HepG2 (cell line): Measurements from ENCODE around the gene ERMARD. TPM values are rescaled to one million over a fixed set of nuclear protein-coding genes. Genes with fewer than 3 reads are reported as not detected.
A peak's percentile ranks its signal among the peaks of the same experiment; 100 is the strongest.

ENCODE experiments used
- AHR ChIP-seq: IDR thresholded peaks from 2 replicates; pipeline ENCODE4 v1.6.1; 2018; ENCODE audit warnings: missing genetic modification reagents, missing compliant biosample characterization
- ATRX ChIP-seq: sonication (generic); formaldehyde crosslinking; IDR thresholded peaks from 2 replicates; pipeline ENCODE4 v1.4.0; 2020; ENCODE audit warnings: missing genetic modification reagents, borderline replicate concordance
- ELF3 ChIP-seq: IDR thresholded peaks from 2 replicates; pipeline ENCODE4 v1.6.1; 2016; ENCODE audit warnings: missing genetic modification reagents, missing compliant biosample characterization
- FOSL2 ChIP-seq: sonication (generic); formaldehyde crosslinking; IDR thresholded peaks from 2 replicates; pipeline ENCODE4 v1.4.0; 2020; ENCODE audit warnings: missing genetic modification reagents
- HIC2 ChIP-seq: sonication (generic); formaldehyde crosslinking; IDR thresholded peaks from 2 replicates; pipeline ENCODE4 v1.9.0; 2022; ENCODE audit warnings: low read depth, missing genetic modification reagents
- MBD4 ChIP-seq: IDR thresholded peaks from 2 replicates; pipeline ENCODE4 v1.6.1; 2012; ENCODE audit warnings: low read length, inconsistent platforms, borderline replicate concordance
- PATZ1 ChIP-seq: sonication (generic); formaldehyde crosslinking; IDR thresholded peaks from 2 replicates; pipeline ENCODE4 v1.4.0; 2020; ENCODE audit warnings: missing genetic modification reagents
- PLSCR1 ChIP-seq: sonication (generic); formaldehyde crosslinking; IDR thresholded peaks from 2 replicates; pipeline ENCODE4 v1.5.0; 2020; ENCODE audit warnings: missing genetic modification reagents, mild to moderate bottlenecking, borderline replicate concordance
- PRPF4 ChIP-seq: fragments of 200-400 bp; formaldehyde crosslinking; IDR thresholded peaks from 2 replicates; pipeline ENCODE4 v1.6.1; 2016; ENCODE audit warnings: low read length, low read depth; ENCODE audit not compliant: poor library complexity, severe bottlenecking
- RARA ChIP-seq: IDR thresholded peaks from 2 replicates; pipeline ENCODE4 v1.6.1; 2016; ENCODE audit warnings: missing genetic modification reagents, missing compliant biosample characterization
- SMARCC2 ChIP-seq: fragments of 450-650 bp; IDR thresholded peaks from 2 replicates; pipeline ENCODE4 v1.6.1; 2017; ENCODE audit warnings: antibody characterized with exemption, mild to moderate bottlenecking
- SMYD3 ChIP-seq: sonication (generic); formaldehyde crosslinking; IDR thresholded peaks from 2 replicates; pipeline ENCODE4 v1.8.1; 2023; ENCODE audit warnings: mild to moderate bottlenecking, missing genetic modification reagents
- SNAPC5 ChIP-seq: sonication (generic); formaldehyde crosslinking; IDR thresholded peaks from 2 replicates; pipeline ENCODE4 v1.8.1; 2023; ENCODE audit warnings: mild to moderate bottlenecking, missing genetic modification reagents, borderline replicate concordance
- TOE1 ChIP-seq: sonication (generic); formaldehyde crosslinking; IDR thresholded peaks from 2 replicates; pipeline ENCODE4 v1.4.0; 2020; ENCODE audit warnings: mild to moderate bottlenecking, missing genetic modification reagents
- ZNF205 ChIP-seq: IDR thresholded peaks from 2 replicates; pipeline ENCODE4 v1.6.1; 2018; ENCODE audit warnings: missing biosample characterization, missing genetic modification reagents
- ZNF264 ChIP-seq: sonication (generic); formaldehyde crosslinking; IDR thresholded peaks from 2 replicates; pipeline ENCODE4 v1.4.0; 2020; ENCODE audit warnings: missing genetic modification reagents
- ZNF350 ChIP-seq: sonication (generic); formaldehyde crosslinking; IDR thresholded peaks from 2 replicates; pipeline ENCODE4 v1.4.0; 2020; ENCODE audit warnings: mild to moderate bottlenecking, low read depth, missing genetic modification reagents, borderline replicate concordance
- ZNF362 ChIP-seq: sonication (generic); formaldehyde crosslinking; IDR thresholded peaks from 2 replicates; pipeline ENCODE4 v1.4.0; 2020; ENCODE audit warnings: missing genetic modification reagents, mild to moderate bottlenecking, borderline replicate concordance
- ZNF432 ChIP-seq: sonication (generic); formaldehyde crosslinking; IDR thresholded peaks from 2 replicates; pipeline ENCODE4 v1.5.0; 2020; ENCODE audit warnings: missing genetic modification reagents, mild to moderate bottlenecking, borderline replicate concordance
- ZNF496 ChIP-seq: sonication (generic); formaldehyde crosslinking; IDR thresholded peaks from 2 replicates; pipeline ENCODE4 v1.8.1; 2023; ENCODE audit warnings: mild to moderate bottlenecking, moderate library complexity, missing genetic modification reagents; ENCODE audit not compliant: insufficient replicate concordance
- ZNF639 ChIP-seq: conservative IDR thresholded peaks from 2 replicates; pipeline ENCODE4 v1.6.1; 2018; ENCODE audit warnings: missing genetic modification reagents
- polyA plus RNA-seq, 8 experiments: library from polyadenylated mRNA; depleted of rRNA in 3 of 8; stranded (reverse) in 7 of 8; unstranded in 1 of 8; fragments of >200 nt; fragmentation: Illumina TruSeq in 4 of 8; extraction: Trizol in 4 of 8; gene quantifications; 2 replicates each; pipeline versions ENCODE4 v1.2.1 to v1.2.3, GENCODE V29; 2011 to 2016; ENCODE audit warnings: low read depth in 4 of 8, missing spikeins in 1 of 8, mixed read lengths in 1 of 8; ENCODE audit not compliant: insufficient read depth in 1 of 8
- total RNA-seq, 5 experiments: library from RNA; depleted of rRNA; stranded (reverse); fragments of >200 nt; fragmentation: Illumina TruSeq; extraction: Trizol; gene quantifications; 2 replicates each; pipeline ENCODE4 v1.2.3, GENCODE V29; 2016; ENCODE audit warnings: low read depth in 1 of 5

ERMARD gene
- total and polyA plus RNA-seq, 2 of the 13 experiments (the other 11 are each of a cell fraction or from before 2014, with no cell fraction given): 8.8 to 10.7 TPM

GRCh38 chr6:169810066-169810989 is 58.9 kb downstream of the ERMARD start (continued):
- TF ChIP-seq ATRX (no peak), FOSL2 (CRISPR knock-in tag) (no peak), AHR (CRISPR knock-in tag) (no peak), SMYD3 (CRISPR knock-in tag) (no peak), ZNF264 (no peak), SMARCC2 (no peak), ELF3 (CRISPR knock-in tag) (peak; percentile 78), ZNF350 (no peak), ZNF496 (CRISPR knock-in tag) (no peak), PRPF4 (no peak), TOE1 (CRISPR knock-in tag) (no peak), HIC2 (no peak), SNAPC5 (CRISPR knock-in tag) (no peak), PATZ1 (peak; percentile 51), ZNF639 (CRISPR knock-in tag) (no peak), ZNF362 (no peak), MBD4 (no peak), PLSCR1 (CRISPR knock-in tag) (no peak), RARA (CRISPR knock-in tag) (no peak), ZNF205 (no peak), ZNF432 (CRISPR knock-in tag) (no peak)
